GM21390 (cell line): ENCODE data around the gene ABCA13.
A peak's percentile ranks its signal among the peaks of the same experiment; 100 is the strongest.

Experiments
- ATAC-seq: cut with Tn5 transposase; IDR thresholded peaks from one replicate; pipeline ENCODE4 v1.9.1; 2021; ENCODE audit not compliant: unreplicated experiment

Gene ABCA13

GRCh38 chr7:48242846-48243245 lies 71.6 kb downstream of the ABCA13 start:
- ATAC-seq: no peak

GRCh38 chr7:48244864-48245271 lies 73.6 kb downstream of the ABCA13 start:
- no peak for ATAC-seq

GRCh38 chr7:48245751-48246472 lies 74.7 kb downstream of the ABCA13 start:
- peak; percentile 69 for ATAC-seq

GRCh38 chr7:48249166-48249565 lies 77.9 kb downstream of the ABCA13 start:
- ATAC-seq: no peak

- no peak for ATAC-seq
These were observed 79.2 kb downstream of the ABCA13 start for GRCh38 chr7:48250441-48250951.

GRCh38 chr7:48251766-48252165 lies 80.5 kb downstream of the ABCA13 start:
- ATAC-seq: peak; percentile 95

GRCh38 chr7:48252995-48253394 lies 81.7 kb downstream of the ABCA13 start:
- ATAC-seq: no peak

- no peak for ATAC-seq
These were observed 83.8 kb downstream of the ABCA13 start for GRCh38 chr7:48255046-48255445.

- ATAC-seq: no peak
These were observed 88.4 kb downstream of the ABCA13 start for GRCh38 chr7:48259463-48260280.

GRCh38 chr7:48261696-48262095 lies 90.4 kb downstream of the ABCA13 start:
- no peak for ATAC-seq

GRCh38 chr7:48262606-48263310 lies 91.5 kb downstream of the ABCA13 start:
- no peak for ATAC-seq

- ATAC-seq: no peak
These were observed 92.0 kb downstream of the ABCA13 start for GRCh38 chr7:48263311-48263650.

- ATAC-seq: no peak
These were observed 97.8 kb downstream of the ABCA13 start for GRCh38 chr7:48269066-48269465.

GRCh38 chr7:48274662-48275061 lies 103.4 kb downstream of the ABCA13 start:
- no peak for ATAC-seq

GRCh38 chr7:48279420-48279819 lies 108.2 kb downstream of the ABCA13 start:
- no peak for ATAC-seq

GRCh38 chr7:48280100-48280499 lies 108.8 kb downstream of the ABCA13 start:
- no peak for ATAC-seq

- no peak for ATAC-seq
These were observed 114.1 kb downstream of the ABCA13 start for GRCh38 chr7:48285373-48285772.

GRCh38 chr7:48286836-48287235 lies 115.6 kb downstream of the ABCA13 start:
- ATAC-seq: no peak

GRCh38 chr7:48289656-48290055 lies 118.4 kb downstream of the ABCA13 start:
- no peak for ATAC-seq

GRCh38 chr7:48292949-48293348 lies 121.7 kb downstream of the ABCA13 start:
- no peak for ATAC-seq

GRCh38 chr7:48295296-48295971 lies 124.2 kb downstream of the ABCA13 start:
- no peak for ATAC-seq
